HG02678 (cell line): Measurements from ENCODE around the gene PTGIR.

Source experiments
- ATAC-seq: cut with Tn5 transposase; IDR thresholded peaks from one replicate; pipeline ENCODE4 v1.9.1; 2021; ENCODE audit warnings: mild to moderate bottlenecking, moderate library complexity; ENCODE audit not compliant: unreplicated experiment

PTGIR gene

DNA sequence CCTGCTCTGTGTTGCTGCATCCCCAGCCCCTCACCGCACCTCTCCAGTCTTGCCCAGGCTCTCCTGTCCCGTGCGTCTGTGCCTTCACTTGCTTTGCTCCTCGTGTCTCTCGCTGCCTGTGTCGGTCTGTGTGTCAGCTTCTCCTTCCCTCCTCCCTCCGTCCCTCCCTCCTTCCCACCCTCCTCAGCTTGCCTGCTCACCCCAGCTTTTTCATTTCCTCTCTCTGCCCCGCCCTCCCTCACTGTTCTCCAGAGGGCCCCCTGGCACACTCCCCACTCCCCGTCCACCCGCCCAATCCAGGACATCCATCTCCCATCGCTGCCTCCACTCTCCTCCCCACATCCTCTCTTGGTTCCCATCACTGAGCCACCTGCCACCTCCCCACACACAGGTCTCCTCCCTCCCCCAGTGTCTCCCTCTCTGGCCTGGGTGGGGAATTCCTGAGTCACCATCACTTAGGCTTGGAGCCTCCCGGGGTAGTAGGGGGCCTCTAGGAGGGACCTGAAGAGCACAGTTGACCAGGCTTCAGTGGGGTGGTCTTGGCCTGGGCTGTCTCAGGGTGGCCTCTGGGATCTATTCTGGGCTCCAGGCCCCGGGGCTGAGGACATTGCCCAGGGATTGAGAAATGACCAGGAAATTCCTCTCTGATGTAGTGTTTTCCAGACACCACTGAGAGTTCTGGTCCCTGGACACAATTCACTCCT, at the start of gene PTGIR:
Gene PTGIR, minus strand, starts transcription at position 132 of the 704 bp plus-strand sequence. CDS start 864 bp downstream, outside the sequence.
- ATAC-seq = no peak

DNA sequence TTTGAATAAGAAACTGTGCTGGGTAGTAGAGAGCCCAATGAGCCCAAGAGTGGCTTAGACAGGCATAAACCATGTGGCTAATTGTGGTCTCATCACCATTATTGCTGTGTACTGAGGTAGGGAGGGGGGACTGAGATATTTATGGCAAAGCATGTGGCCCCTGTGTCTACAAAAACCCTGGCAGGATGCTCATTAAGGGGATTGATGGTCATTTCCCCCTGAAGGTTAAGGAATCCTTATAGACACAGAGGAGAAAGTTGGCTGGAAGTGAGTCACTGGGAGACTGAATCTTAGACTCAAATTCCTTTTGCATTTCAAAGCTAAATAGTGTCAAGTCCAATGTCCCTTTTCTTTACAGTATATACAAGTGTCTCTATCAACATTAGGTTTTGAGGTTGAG, 45.9 kb upstream of the PTGIR start:
- ATAC-seq = no peak

GRCh38 chr19:46668662-46669061, 43.8 kb upstream of the PTGIR start:
- no peak for ATAC-seq

DNA sequence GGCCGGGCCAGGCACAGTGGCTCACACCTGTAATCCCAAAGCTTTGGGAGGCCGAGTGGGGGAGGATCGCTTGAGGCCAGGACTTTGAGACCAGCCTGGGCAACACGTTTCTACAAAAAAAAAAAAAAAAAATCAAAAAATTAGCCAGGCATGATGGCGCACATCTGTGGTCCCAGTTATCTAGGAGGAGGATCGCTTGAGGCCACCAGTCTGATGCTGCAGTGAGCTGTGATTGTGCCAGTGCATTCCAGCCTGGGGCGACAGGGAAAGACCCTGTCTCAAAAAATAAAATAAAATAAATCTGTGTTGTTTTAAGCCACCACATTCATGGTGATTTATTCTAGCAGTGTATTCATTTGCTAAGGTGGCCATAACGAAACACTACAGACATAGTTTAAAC, 40.2 kb upstream of the PTGIR start:
- ATAC-seq = no peak

DNA sequence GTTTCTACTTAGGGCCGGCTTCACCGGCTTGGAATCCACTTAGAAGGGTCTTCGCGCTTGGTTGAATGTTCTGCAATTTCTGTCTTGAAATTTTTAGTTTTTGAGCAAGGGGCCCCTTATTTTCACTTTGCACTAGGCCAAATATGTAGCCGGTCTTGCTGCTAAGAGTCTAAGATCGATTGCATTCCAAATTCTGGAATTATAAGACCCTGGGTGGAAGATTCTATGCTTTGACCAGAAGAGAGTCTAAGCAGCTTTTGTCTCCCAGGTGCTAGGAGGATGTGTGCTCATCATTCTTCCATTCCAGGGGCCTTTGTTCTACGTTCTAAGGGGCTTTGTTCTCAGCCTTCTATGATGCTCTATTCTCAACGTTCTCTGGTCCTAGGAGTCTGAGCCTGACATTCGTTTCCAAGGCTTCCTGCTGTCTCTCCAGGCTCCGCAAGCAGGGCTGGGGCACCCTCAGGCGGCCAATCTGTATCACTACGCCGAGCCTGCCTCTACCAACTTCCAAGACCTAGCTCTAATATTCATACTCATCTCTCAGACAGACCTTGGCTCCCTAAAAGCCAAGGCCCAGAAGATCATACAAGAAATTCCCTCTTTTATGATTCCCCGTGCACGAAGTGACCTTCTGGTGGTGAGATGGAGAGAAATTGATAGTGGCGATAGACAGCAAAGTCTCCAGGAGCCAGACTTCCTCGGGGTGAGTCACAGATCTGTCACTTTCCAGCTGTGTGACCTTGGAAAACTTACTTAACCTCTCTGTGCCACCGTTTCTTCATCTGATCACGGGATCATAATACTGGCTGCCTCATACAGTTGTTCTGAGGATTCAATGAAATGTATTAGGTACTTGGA, 37.1 kb upstream of the PTGIR start:
- no peak for ATAC-seq

DNA sequence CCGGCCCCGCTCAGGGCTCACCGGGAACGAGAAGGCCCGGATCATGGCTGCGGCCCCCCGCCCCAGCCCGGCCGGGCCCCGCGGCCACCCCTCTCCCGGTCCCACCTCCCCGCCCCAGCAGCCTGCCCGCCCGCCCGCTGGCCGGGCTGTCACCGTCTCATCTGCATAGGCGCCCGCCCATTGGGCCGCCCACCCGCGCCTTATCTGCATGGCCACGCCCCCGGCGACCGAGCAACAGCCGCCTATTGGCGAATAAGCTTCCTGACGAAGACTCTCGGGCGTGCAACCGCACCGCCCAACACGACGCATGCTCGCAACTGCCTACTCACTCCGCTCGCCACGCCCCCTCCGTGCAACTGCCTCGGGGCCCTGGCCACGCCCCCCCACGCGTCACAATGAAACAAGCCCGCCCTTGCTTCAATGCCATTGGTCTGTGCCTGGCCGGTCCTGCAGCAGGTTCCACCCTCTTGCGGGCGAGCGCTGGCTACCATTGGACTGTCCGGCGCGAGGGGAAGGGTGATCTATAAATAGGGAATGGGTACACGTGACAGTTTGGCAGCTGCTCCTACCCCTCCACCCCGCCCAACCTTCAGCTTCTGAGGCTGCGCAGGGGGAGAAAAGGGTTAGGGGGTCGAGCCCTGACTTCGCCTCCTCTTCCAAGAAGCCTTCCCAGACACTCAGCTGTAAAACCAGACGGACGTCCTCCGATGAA, 36.3 kb upstream of the PTGIR start, which contains the start of gene DACT3:
Gene DACT3, minus strand, starts transcription at position 163 of the 712 bp plus-strand sequence. Its CDS starts 118 bp downstream, at position 45.
- ATAC-seq = peak; percentile 91

DNA sequence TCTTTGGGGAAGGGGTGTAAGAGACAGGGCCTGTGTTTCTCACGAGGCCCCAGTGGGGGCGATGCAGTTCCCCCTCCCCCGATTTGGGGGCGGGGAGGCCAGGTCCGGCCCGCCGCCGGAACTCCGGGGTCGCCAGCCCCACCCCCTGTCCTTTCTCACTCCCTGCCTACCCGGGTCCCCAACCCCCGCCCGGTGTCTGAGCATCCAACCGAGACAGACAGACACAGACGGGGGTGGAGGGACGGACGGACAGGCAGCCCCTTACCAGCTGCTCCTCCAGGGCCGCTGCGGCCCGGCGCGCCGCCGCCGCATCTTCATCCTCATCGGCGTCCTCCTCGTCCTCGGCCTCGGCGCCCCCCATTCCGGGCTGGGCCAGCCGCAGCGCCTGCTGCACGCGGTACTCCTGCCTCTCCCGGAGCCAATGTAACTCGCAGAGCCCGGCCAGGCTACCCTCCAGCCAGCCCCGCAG, 35.7 kb upstream of the PTGIR start:
- no peak for ATAC-seq

GRCh38 chr19:46660008-46660517, 35.2 kb upstream of the PTGIR start:
- no peak for ATAC-seq

GRCh38 chr19:46659151-46660007, 34.5 kb upstream of the PTGIR start:
- no peak for ATAC-seq

DNA sequence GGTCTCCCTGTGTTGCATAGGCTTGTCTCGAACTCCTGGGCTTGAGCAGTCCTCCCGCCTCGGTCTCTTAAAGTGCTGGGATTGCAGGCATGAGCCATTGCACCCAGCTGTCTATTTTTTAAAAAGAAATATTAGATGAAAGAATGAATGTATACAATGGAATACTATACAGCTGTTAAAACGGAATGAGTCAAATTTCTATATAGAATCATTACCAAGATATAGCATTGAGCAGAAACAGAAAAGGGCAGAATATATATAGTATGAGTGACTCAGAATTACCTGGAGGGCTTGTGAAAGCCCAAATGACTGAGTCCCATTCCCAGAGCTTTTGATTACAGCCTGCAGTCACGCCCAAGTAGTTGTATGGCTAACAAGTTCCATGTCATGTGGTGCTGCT, 31.7 kb upstream of the PTGIR start:
- no peak for ATAC-seq

DNA sequence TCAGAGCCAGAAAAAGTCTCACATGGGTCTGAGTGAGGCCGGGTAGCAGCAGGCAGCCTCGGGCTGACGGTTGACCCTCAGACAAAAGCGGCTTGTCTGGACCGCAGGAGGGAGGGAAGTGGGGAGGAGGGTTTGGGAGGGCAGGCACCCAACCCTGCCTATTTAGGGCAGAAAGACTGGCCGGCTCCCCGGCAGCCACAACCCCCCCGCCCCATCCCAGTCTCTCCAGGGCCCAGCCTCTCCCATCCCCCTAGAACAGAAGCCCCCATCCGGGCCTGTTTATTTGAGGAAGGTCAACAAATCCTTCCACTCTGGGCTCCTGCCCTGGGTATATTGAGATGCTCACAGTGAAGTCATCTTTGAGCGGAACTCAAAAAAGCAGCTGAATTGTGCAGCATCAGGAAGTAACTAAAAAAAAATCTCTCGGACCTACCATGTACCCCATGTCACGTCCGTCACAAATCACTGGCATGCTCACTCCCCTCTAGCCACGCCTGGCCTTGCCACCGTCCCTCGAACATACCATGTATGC, 29.8 kb upstream of the PTGIR start:
- ATAC-seq = no peak

- ATAC-seq = no peak
Observed at GRCh38 chr19:46650445-46650844, 25.6 kb upstream of the PTGIR start.

DNA sequence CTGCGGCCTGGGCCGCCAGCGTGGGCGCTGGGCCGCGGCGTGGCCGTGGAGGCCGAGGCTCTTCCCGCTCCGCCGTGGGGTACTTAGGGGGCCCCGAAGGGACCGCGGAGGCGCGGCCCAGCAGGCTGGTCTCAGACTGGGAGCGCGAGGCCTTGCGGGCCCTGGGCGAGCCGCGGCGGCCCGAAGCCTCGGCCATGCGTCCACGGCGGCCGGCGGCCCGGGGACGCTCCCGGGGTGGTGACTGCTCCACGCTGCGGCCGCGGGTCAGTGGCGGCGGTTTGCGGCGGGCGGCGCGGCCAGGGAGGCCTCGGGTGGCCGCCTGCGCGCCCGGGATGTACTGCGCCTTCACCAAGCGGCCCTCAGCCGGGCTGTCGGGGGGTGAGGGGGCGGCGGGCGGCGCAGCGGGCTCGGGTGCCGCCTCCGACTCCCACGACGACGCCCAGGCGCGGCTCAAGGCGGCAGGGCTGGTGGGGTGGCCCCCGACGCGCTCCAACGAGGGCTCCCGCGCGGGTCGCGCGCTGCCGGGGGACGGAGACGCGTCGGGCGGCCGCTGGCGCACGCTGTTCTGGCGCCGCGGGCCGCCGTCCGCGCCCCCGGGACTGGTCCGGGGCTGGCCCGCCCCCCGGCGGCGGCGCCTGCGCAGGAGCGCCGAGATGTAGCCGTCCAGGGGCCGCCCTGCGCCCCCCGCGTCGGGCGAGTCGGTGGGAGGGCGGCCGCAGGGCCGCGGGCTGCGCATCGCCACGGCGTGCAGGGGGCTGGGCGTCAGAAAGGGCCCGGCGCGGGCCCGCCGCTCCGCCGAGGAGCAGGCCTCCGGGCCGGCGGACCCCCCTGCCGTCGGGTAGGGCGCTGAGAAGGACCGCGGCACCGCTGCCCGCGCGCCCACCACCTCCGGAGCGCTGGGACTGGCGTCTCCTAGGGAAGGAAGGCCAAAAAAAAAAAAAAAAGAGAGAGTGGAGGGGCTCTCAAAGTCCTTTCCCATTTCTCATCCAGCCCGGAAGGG, 24.4 kb upstream of the PTGIR start:
- no peak for ATAC-seq

GRCh38 chr19:46648060-46648960, 23.4 kb upstream of the PTGIR start:
- ATAC-seq = no peak

- ATAC-seq = no peak
Observed at GRCh38 chr19:46646402-46646801, 21.5 kb upstream of the PTGIR start.

DNA sequence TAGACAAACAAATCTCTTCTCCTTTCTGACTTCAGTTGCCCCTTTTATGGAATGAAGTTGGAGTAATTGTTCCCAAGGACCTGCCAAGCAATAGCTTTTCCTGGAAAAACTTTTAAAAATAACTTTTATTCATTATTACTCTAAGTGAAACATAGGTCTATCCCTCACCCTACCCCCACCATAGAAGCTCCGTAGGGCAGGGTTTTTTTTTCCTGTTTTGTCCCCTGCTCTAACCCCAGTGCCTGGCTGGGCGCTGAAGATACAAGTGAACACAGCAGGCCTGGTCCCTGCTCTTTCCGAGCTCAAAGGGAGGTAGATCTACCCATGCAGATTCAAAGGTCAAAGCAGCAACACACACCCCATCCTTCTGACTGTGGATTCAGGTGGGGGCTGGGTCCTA, 19.8 kb upstream of the PTGIR start:
- no peak for ATAC-seq

DNA sequence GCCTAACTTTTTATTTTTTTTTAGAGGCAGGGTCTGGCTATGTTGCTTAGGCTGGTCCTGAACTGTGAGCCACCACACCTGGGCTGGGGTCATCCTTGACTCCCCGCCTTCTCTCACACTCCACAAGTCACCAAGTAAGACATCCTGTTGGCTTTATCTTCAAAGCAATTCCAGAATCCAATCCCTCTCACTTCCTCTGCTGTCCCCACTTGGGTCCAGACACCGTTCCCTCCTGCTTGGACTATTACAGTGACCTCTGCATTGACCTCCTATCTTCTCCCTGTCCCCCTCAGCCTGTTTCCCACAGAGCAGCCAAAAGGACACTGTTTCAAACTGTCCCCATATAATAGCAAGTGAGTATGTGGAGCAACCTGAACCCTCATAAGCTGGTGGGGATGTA, 15.8 kb upstream of the PTGIR start:
- ATAC-seq = no peak
